OCI-LY3 (cell line): Measurements from ENCODE around the gene TEX48.

Experiments
- H2AFZ ChIP-seq: fragments of 200-600, 300-600 bp; shearing (Covaris generic); 2 replicates; pipeline ENCODE4 v1.6.0; 2014; ENCODE audit warnings: antibody characterized with exemption, low read depth, low read length
- H3K27ac ChIP-seq: fragments of 200-600, 300-600 bp; sonication (generic); 2 replicates; pipeline ENCODE4 v1.5.1; 2014; ENCODE audit warnings: mild to moderate bottlenecking, low read length, moderate library complexity, mixed read lengths
- H3K27me3 ChIP-seq: fragments of 200-600, 300-600 bp; sonication (generic); 2 replicates; pipeline ENCODE4 v1.6.1; 2014; ENCODE audit warnings: low read depth, low read length, mixed read lengths
- H3K36me3 ChIP-seq: fragments of 200-600, 300-600 bp; sonication (generic); replicated peaks from 2 replicates; pipeline ENCODE3; 2014; ENCODE audit warnings: low read depth, low read length, mixed read lengths
- H3K4me1 ChIP-seq: fragments of 300-600, 200-600 bp; sonication (generic); 2 replicates; pipeline ENCODE4 v1.6.1; 2014; ENCODE audit warnings: low read length, mixed read lengths
- H3K4me2 ChIP-seq: fragments of 200-600, 300-600 bp; sonication (generic); 2 replicates; pipeline ENCODE4 v1.6.1; 2014; ENCODE audit warnings: low read length, mixed read lengths
- H3K4me3 ChIP-seq: fragments of 300-600, 200-600 bp; sonication (generic); 2 replicates; pipeline ENCODE4 v1.5.1; 2014; ENCODE audit warnings: antibody characterized with exemption, mild to moderate bottlenecking, low read length, moderate library complexity
- H3K79me2 ChIP-seq: fragments of 300-600, 200-600 bp; shearing (Covaris generic); 2 replicates; pipeline ENCODE4 v1.6.1; 2014; ENCODE audit warnings: mild to moderate bottlenecking, low read length, mixed read lengths
- H3K9ac ChIP-seq: fragments of 300-600, 200-600 bp; shearing (Covaris generic); 2 replicates; pipeline ENCODE4 v1.6.0; 2014; ENCODE audit warnings: mild to moderate bottlenecking, low read length, moderate library complexity
- H3K9me3 ChIP-seq: fragments of 200-600, 300-600 bp; shearing (Covaris generic); 2 replicates; pipeline ENCODE4 v1.6.1; 2014; ENCODE audit warnings: low read length, mixed read lengths; ENCODE audit not compliant: insufficient read depth
- H4K20me1 ChIP-seq: fragments of 200-600, 300-600 bp; sonication (generic); 2 replicates; pipeline ENCODE4 v1.6.1; 2016; ENCODE audit warnings: low read length, mixed read lengths; ENCODE audit not compliant: insufficient read depth
- EZH2phosphoT487 ChIP-seq: fragments of 200-600 bp; shearing (Covaris generic); IDR thresholded peaks from 2 replicates; pipeline ENCODE4 v1.6.1; 2018; ENCODE audit warnings: antibody characterized with exemption, mixed run types, low read depth
- TF ChIP-seq, protein P1 (sequence below): fragments of 200-600, 300-600 bp; sonication (generic); IDR thresholded peaks from 2 replicates; pipeline ENCODE4 v1.5.1; 2014; ENCODE audit warnings: antibody characterized with exemption, low read length, low read depth

TEX48 gene

DNA sequence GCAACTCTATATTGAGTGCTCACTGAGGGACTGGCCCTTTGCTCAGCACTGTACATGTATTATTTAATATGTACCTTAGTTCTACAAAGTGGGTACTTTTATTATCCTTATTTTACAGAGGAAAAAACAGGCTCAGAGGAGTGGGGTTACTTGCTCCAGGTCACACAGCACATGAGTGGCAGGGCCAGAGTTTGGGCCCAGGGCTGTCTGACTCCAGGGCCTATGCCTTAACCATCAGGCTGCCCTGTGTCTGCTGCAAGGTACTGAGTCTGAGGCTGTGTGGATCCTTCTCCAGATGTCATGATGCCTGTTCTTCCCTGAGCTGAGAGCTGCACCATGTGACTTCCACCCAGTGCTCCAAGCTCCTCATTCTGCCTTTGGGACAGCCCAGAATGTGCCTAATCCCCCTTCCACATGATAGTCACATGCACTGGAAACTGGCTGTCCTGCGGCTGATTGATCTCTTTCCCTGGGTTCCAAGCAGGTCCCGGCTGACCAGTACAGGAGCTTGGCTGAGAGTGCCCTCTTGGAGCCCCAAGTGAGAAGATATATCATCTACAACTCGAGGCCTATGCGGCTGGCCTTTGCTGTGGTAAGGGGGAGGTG is 55.5 kb downstream of the TEX48 start:
- no peak overlapping the region for H3K4me2 ChIP-seq
- H3K4me3 ChIP-seq, result no peak overlapping the region
- peaks cover 13% of the 10 kb centered on the region for H4K20me1 ChIP-seq
- H3K36me3 ChIP-seq, result peaks cover 81% of the 10 kb centered on the region
- H3K27ac ChIP-seq, result no peak overlapping the region
- H3K9ac ChIP-seq, result no peak overlapping the region
- no peaks in the 10 kb centered on the region for H3K27me3 ChIP-seq
- no peaks in the 10 kb centered on the region for H3K4me1 ChIP-seq
- no peaks in the 10 kb centered on the region for H3K9me3 ChIP-seq
- no peak overlapping the region for H2AFZ ChIP-seq
- H3K79me2 ChIP-seq, result peaks cover 35% of the 10 kb centered on the region
- TF ChIP-seq, protein P1, sequence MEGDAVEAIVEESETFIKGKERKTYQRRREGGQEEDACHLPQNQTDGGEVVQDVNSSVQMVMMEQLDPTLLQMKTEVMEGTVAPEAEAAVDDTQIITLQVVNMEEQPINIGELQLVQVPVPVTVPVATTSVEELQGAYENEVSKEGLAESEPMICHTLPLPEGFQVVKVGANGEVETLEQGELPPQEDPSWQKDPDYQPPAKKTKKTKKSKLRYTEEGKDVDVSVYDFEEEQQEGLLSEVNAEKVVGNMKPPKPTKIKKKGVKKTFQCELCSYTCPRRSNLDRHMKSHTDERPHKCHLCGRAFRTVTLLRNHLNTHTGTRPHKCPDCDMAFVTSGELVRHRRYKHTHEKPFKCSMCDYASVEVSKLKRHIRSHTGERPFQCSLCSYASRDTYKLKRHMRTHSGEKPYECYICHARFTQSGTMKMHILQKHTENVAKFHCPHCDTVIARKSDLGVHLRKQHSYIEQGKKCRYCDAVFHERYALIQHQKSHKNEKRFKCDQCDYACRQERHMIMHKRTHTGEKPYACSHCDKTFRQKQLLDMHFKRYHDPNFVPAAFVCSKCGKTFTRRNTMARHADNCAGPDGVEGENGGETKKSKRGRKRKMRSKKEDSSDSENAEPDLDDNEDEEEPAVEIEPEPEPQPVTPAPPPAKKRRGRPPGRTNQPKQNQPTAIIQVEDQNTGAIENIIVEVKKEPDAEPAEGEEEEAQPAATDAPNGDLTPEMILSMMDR, result no peak
- no peak for TF ChIP-seq EZH2phosphoT487

DNA sequence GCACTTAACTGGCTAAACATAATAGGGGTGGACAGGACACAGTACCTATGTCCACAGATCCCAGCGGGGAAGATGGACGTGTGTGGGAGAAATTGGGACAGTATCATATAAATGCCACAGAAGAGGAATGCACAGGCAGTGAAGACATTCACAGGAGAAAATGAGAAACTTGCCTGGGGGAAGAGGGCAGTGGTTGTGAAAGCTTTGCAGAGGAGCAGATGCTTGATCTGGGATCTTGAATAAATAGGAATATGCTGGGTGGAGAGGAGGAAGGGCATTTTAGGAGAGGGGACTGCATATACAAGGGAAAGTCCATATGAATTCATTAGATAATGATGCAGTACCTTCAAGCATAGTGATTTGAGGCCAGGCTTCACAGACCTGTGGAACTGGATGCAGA is 57.3 kb downstream of the TEX48 start:
- Histone ChIP-seq H3K36me3 (peaks cover 77% of the 10 kb centered on the region), H2AFZ (no peak overlapping the region), H3K9me3 (no peaks in the 10 kb centered on the region), H3K79me2 (peaks cover 53% of the 10 kb centered on the region), H3K4me3 (no peak overlapping the region), H3K27ac (no peak overlapping the region), H3K4me1 (peaks cover 2% of the 10 kb centered on the region), H3K9ac (no peak overlapping the region), H4K20me1 (peaks cover 13% of the 10 kb centered on the region), H3K4me2 (no peak overlapping the region), H3K27me3 (no peaks in the 10 kb centered on the region)
- TF ChIP-seq, protein P1, result no peak
- TF ChIP-seq EZH2phosphoT487, result no peak

DNA sequence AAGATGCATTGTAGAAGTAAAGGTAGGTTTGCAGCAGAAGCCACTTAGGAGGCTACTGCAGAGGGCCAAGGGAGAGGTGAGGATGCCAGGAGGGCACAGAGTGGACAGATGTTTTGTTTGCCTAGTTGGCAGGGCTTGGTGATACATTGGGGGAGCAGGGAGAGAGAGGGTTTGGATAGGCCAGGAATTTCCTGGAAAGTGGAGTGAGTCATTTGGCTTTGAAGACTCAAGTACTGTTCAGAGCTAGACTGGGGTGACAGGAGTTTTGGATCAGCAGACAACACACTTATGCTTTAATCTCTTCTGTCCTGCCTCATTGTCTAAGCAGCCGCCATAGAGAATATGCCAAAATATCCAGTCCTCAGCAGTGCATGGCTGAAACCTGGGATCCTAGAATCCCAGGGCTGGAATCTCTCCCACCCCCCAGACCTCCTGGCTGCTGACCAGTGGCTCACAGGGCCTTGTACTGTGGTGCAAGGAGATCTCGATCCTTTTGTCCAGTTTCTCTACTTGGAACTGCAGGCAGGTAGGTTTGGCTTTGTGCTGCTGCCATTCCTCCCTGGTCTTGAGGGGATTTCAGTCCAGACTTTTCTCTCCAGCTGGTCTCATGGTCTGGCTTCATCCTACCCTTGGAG is 59.9 kb downstream of the TEX48 start:
- Histone ChIP-seq H3K4me2 (no peak overlapping the region), H3K27me3 (no peaks in the 10 kb centered on the region), H3K36me3 (peaks cover 77% of the 10 kb centered on the region), H3K4me3 (no peak overlapping the region), H2AFZ (no peak overlapping the region), H4K20me1 (peaks cover 13% of the 10 kb centered on the region), H3K79me2 (peaks cover 79% of the 10 kb centered on the region), H3K27ac (no peak overlapping the region), H3K4me1 (peaks cover 22% of the 10 kb centered on the region), H3K9ac (no peak overlapping the region), H3K9me3 (no peaks in the 10 kb centered on the region)
- no peak for TF ChIP-seq EZH2phosphoT487
- TF ChIP-seq, protein P1, result no peak

DNA sequence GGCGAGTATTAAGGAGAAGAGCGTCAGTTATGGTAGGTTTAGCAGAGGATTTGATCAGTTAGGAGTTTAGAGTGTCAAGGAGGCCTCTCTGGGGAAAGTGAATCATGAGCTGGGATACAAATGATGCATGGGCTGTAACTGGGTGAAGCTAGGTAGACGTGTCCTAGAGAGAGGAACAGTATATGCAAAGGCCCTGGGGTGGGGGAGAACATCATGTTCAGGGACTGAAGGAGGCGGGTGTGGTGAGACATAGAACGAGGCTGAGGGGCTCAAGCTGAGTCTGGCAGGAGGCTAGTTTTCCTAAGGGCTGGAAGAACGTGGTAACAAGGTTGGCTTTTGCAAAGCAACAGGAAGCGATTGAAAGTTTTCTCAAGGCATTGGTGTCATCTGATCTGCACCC is 60.4 kb downstream of the TEX48 start:
- no peak overlapping the region for H3K4me2 ChIP-seq
- peaks cover 84% of the 10 kb centered on the region for H3K79me2 ChIP-seq
- no peak overlapping the region for H2AFZ ChIP-seq
- H3K9ac ChIP-seq, result no peak overlapping the region
- no peak overlapping the region for H3K4me3 ChIP-seq
- H3K4me1 ChIP-seq, result peaks cover 28% of the 10 kb centered on the region
- no peak for TF ChIP-seq EZH2phosphoT487
- TF ChIP-seq, protein P1, result no peak
- H3K27me3 ChIP-seq, result no peaks in the 10 kb centered on the region
- H3K36me3 ChIP-seq, result peaks cover 73% of the 10 kb centered on the region
- no peak overlapping the region for H3K27ac ChIP-seq
- H3K9me3 ChIP-seq, result no peaks in the 10 kb centered on the region
- H4K20me1 ChIP-seq, result peaks cover 13% of the 10 kb centered on the region
